PC-9 (cell line): ENCODE measurements around the gene PPIL6.

ENCODE experiments used
- EZH2 ChIP-seq: fragments of 200-600 bp; sonication (generic); IDR thresholded peaks from 2 replicates; pipeline ENCODE4 v1.8.0; 2017; ENCODE audit warnings: antibody characterized with exemption, low read depth
- TF ChIP-seq, protein P1 (sequence below): fragments of 200-600 bp; sonication (generic); conservative IDR thresholded peaks from 2 replicates; pipeline ENCODE4 v1.6.1; 2017; ENCODE audit warnings: mixed run types, antibody characterized with exemption, mild to moderate bottlenecking, moderate library complexity

DNA sequence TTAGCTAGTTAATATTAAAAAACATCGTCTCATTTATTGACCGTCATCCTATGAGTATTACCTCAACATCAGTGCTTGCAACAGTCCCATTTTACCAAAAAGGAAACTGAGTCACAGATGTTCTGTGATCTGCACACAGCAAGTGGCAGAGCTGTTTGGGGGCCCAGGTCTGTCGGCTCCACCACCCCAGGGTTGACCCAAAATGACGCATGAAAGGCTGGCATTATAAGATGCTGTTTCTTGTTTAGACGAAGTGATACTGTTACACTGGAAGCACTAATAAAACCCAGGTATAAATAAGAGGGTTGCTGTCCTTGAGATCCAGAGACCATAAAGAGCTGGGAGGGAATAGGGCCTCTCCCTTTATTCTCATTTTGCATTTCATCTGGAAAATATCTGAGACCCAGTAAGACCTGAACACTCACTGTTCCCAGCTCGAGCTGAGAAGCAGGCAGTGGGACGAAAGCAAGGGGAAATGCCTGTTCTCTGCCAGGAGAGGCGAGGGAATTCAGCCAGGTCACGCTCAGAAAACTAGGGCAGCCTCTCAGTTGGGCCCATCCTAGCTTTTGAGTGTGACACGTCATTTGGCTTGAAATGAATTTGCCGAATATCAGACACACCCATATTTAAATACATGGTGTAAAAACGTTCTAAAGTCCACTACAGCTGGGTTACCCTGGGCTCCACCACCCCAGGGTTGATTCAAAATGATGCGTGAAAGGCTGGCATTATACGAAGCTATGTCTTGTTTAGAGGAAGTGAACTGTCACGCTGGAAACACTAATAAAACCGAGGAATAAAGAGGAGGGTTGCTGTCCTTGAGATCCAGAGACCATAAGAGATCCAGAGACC, 16.5 kb upstream of the PPIL6 start:
- TF ChIP-seq EZH2: no peak
- TF ChIP-seq, protein P1, sequence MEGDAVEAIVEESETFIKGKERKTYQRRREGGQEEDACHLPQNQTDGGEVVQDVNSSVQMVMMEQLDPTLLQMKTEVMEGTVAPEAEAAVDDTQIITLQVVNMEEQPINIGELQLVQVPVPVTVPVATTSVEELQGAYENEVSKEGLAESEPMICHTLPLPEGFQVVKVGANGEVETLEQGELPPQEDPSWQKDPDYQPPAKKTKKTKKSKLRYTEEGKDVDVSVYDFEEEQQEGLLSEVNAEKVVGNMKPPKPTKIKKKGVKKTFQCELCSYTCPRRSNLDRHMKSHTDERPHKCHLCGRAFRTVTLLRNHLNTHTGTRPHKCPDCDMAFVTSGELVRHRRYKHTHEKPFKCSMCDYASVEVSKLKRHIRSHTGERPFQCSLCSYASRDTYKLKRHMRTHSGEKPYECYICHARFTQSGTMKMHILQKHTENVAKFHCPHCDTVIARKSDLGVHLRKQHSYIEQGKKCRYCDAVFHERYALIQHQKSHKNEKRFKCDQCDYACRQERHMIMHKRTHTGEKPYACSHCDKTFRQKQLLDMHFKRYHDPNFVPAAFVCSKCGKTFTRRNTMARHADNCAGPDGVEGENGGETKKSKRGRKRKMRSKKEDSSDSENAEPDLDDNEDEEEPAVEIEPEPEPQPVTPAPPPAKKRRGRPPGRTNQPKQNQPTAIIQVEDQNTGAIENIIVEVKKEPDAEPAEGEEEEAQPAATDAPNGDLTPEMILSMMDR: no peak
